Heart left ventricle (tissue), 16 donors: ENCODE results near the gene MYO10. TPM values are rescaled to one million over a fixed set of nuclear protein-coding genes. Genes with fewer than 3 reads are reported as not detected.

ENCODE experiments used
- ATAC-seq, 4 donors: fragments of 200-7000 bp; cut with Tn5 transposase; one replicate each; pipeline ENCODE4 v1.9.1; 2020 to 2022; ENCODE audit warnings: moderate library complexity in 4 of 4, mild to moderate bottlenecking in 3 of 4, moderate number of reproducible peaks in 1 of 4
- DNase-seq, 5 donors: peaks; one replicate each; pipeline ENCODE4 v3.0.0-alpha.2; 2020
- H3K27ac ChIP-seq, 12 donors: fragments of 200-600 bp; sonication (generic) in 4 of 12; one replicate each; pipeline versions ENCODE4 v1.5.0 to v1.8.0; 2016 to 2022; ENCODE audit warnings: mild to moderate bottlenecking in 2 of 12
- H3K27me3 ChIP-seq, 9 donors: fragments of 200-600 bp; sonication (generic) in 2 of 9; one replicate each; pipeline versions ENCODE4 v1.5.1 to v1.8.0; 2016 to 2022; ENCODE audit warnings: mild to moderate bottlenecking in 3 of 9
- H3K36me3 ChIP-seq, 9 donors: fragments of 200-600 bp; sonication (generic) in 2 of 9; one replicate each; pipeline versions ENCODE4 v1.5.0 to v1.8.0; 2018 to 2022; ENCODE audit warnings: mild to moderate bottlenecking in 2 of 9
- H3K4me1 ChIP-seq, 12 donors: fragments of 200-600 bp; sonication (generic) in 4 of 12; one replicate each; pipeline versions ENCODE4 v1.5.0 to v1.8.0; 2016 to 2022; ENCODE audit warnings: mild to moderate bottlenecking in 3 of 12
- H3K4me3 ChIP-seq, 12 donors: fragments of 200-600 bp; sonication (generic) in 4 of 12; one replicate each; pipeline versions ENCODE4 v1.5.0 to v1.8.0; 2017 to 2022; ENCODE audit warnings: mild to moderate bottlenecking in 9 of 12, moderate library complexity in 4 of 12
- H3K9me3 ChIP-seq, 12 donors: fragments of 200-600 bp; sonication (generic) in 4 of 12; one replicate each; pipeline versions ENCODE4 v1.5.0 to v1.8.0; 2016 to 2022; ENCODE audit warnings: mild to moderate bottlenecking in 1 of 12
- CTCF ChIP-seq, 12 donors: fragments of 200-600 bp; sonication (generic) in 4 of 12; IDR thresholded peaks; one replicate each; pipeline versions ENCODE4 v1.5.0 to v1.8.0; 2018 to 2022; ENCODE audit warnings: antibody characterized with exemption in 12 of 12, mild to moderate bottlenecking in 5 of 12
- POLR2A ChIP-seq, 2 donors: fragments of 450-650 bp; IDR thresholded peaks; one replicate each; pipeline ENCODE4 v1.6.1; 2017; ENCODE audit warnings: antibody characterized with exemption in 2 of 2, mild to moderate bottlenecking in 2 of 2, moderate library complexity in 2 of 2
- WGBS, 4 donors: extraction: QIAGEN DNeasy Blood & Tissue Kit in 2 of 4; methylation state at CpG; one replicate each; pipeline versions ENCODE4 v1.1.5 to v1.1.7; 2013 to 2018; 5-methylcytosine and 5-hydroxymethylcytosine counted together
- intact Hi-C, 10 donors: fragments of 100-400 bp; cut with DNase I; formaldehyde crosslinking; loops; one replicate each; pipeline versions ENCODE4 v1.11.1 to v1.14.2; 2022
- polyA plus RNA-seq, 2 donors: library from polyadenylated mRNA; stranded (reverse); fragments of 200-250 nt; gene quantifications; one replicate each; pipeline ENCODE4 v1.2.3, GENCODE V29; 2013
- total RNA-seq, 9 donors: library from RNA; depleted of rRNA in 2 of 9; stranded (reverse); fragments of >200 nt in 2 of 9; fragmentation: NEBNext Ultra II Directional in 3 of 9; extraction: Animal tissue kit (Norgen Biotek cat#: 25700) in 3 of 9; gene quantifications; one replicate each; pipeline versions ENCODE4 v1.1.0 to v1.2.4, GENCODE V29; 2016 to 2023
- donor health status: ischemic (EF 13 %, LVEDD 7.1; RV severe dilation, severe dysfunction).
- donor health status: healthy with polysubstance abuse.
- donor health status: DM: no; HTN: yes; CAD: no.
- donor health status: DM: no; HTN: no; CAD: no.
- donor health status: ischemic (EF 25% LVEDD 6.9; RV normal size, moderate dysfunction).
- donor health status: ischemic (EF 25% LVEDD 5.7; RV mildly dilated, moderate dysfunction).
- donor health status: healthy.
- donor health status: DM: yes; HTN: yes; CAD: no.
- donor health status: ischemic (EF 35%, LVEDD 5.7; RV mildly dilated, moderate dysfunction).
- donor health status: nonischemic (EF 11% LVEDD 7.7; RV severe dilation, severe dysfunction).
- donor health status: DM: yes; HTN: yes; CAD: no.
- donor health status: PGD.
- donor health status: ischemic (EF 29% LVEDD 5.4; RV normal size, mild dysfunction).
- donor health status: nonischemic (EF 23%, LVEDD 6.1; RV moderate dilation, normal function).

Gene MYO10
- total and polyA plus RNA-seq, 11 donors: 2.0 to 17.3 (median 3.8) TPM

- Histone ChIP-seq H3K36me3 (no peaks in the 10 kb centered on the region), H3K4me3 (no peak overlapping the region), H3K27ac (no peak overlapping the region), H3K27me3 (no peaks in the 10 kb centered on the region), H3K9me3 (peaks cover 0 to 11% (median 6%) of the 10 kb centered on the region in 12 donors), H3K4me1 (peaks cover 0 to 17% (median 10%) of the 10 kb centered on the region in 12 donors)
- DNase-seq: no peak
- TF ChIP-seq POLR2A (IDR thresholded peaks at IDR 0.05) (no peak), CTCF (IDR thresholded peaks at IDR 0.05) (no peak)
- 90 to 100% (median 92%) methylated on average over 4 of the region's 4 CpGs for WGBS, 4 donors
- intact Hi-C loops: no loop called here
- no peak for ATAC-seq
These were observed 78.5 kb downstream of the MYO10 start for GRCh38 chr5:16857635-16858034.

GRCh38 chr5:16856531-16856930 lies 79.6 kb downstream of the MYO10 start:
- peaks cover 0 to 11% (median 6%) of the 10 kb centered on the region in 12 donors for H3K9me3 ChIP-seq
- no peaks in the 10 kb centered on the region for H3K27me3 ChIP-seq
- 88 to 97% (median 91%) methylated on average over 5 of the region's 5 CpGs for WGBS, 4 donors
- no peak overlapping the region for H3K4me3 ChIP-seq
- H3K36me3 ChIP-seq: no peaks in the 10 kb centered on the region
- DNase-seq (no peak), ATAC-seq (no peak)
- TF ChIP-seq POLR2A (IDR thresholded peaks at IDR 0.05) (no peak), CTCF (IDR thresholded peaks at IDR 0.05) (no peak)
- intact Hi-C loops: no loop called here
- H3K27ac ChIP-seq: no peak overlapping the region
- peaks cover 0 to 17% (median 10%) of the 10 kb centered on the region in 12 donors for H3K4me1 ChIP-seq

DNA sequence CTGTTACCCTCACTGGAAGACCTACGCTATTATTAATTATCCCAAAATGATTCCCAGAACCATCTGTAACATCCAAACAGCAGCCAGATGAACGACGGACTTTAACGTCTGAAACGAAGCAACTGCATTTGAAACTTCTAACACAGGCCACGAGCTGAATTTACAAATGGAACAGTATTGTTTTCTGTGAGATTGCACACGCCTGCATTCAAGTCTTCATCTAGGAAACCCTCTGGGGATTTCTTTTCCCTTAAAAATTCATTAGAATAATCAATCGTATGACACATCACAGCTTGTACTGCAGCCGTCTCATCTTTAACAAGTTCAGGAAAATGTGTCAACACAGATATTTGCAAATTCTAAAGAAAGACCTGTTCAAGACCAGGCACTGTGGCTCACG lies 80.2 kb downstream of the MYO10 start:
- H3K9me3 ChIP-seq: peaks cover 0 to 11% (median 6%) of the 10 kb centered on the region in 12 donors
- no peaks in the 10 kb centered on the region for H3K27me3 ChIP-seq
- 61 to 68% (median 63%) methylated on average over 10 of the region's 10 CpGs for WGBS, 4 donors
- no peak for DNase-seq
- no peak overlapping the region for H3K4me3 ChIP-seq
- peak overlapping the region in 1 of 12 donors; percentile 44 for H3K27ac ChIP-seq
- no peaks in the 10 kb centered on the region for H3K36me3 ChIP-seq
- intact Hi-C loops: no loop called here
- TF ChIP-seq CTCF (IDR thresholded peaks at IDR 0.05): no peak
- TF ChIP-seq POLR2A (IDR thresholded peaks at IDR 0.05): no peak
- H3K4me1 ChIP-seq: peaks cover 0 to 17% (median 10%) of the 10 kb centered on the region in 12 donors
- ATAC-seq: no peak

GRCh38 chr5:16855485-16855884 lies 80.6 kb downstream of the MYO10 start:
- Histone ChIP-seq H3K27ac (peak overlapping the region in 1 of 12 donors; percentile 44), H3K4me3 (no peak overlapping the region), H3K4me1 (peaks cover 0 to 17% (median 10%) of the 10 kb centered on the region in 12 donors), H3K36me3 (no peaks in the 10 kb centered on the region), H3K27me3 (no peaks in the 10 kb centered on the region), H3K9me3 (peaks cover 0 to 11% (median 6%) of the 10 kb centered on the region in 12 donors)
- intact Hi-C loops: no loop called here
- 31 to 44% (median 36%) methylated on average over 5 of the region's 5 CpGs for WGBS, 4 donors
- no peak for TF ChIP-seq POLR2A (IDR thresholded peaks at IDR 0.05)
- no peak for TF ChIP-seq CTCF (IDR thresholded peaks at IDR 0.05)
- ATAC-seq: peak; percentile 58 to 93 (median 78)
- peak in 4 of 5 donors; percentile 31 to 47 (median 36) for DNase-seq
